GM20000 (cell line): Measurements from ENCODE around the gene FAM184B.

Experiments
- DNase-seq: peaks from one replicate; pipeline ENCODE4 v3.0.0; 2012; ENCODE audit warnings: low spot score
- CTCF ChIP-seq: IDR thresholded peaks from 2 replicates; pipeline ENCODE4 v1.5.1; 2012; ENCODE audit warnings: mild to moderate bottlenecking, control low read depth; ENCODE audit errors: extremely low read depth, missing control alignments

Gene FAM184B

GRCh38 chr4:17616283-17616682 lies 165.1 kb downstream of the FAM184B start:
- no peak for TF ChIP-seq CTCF
- no peak for DNase-seq

- TF ChIP-seq CTCF: no peak
Measured at GRCh38 chr4:17614416-17615299, 166.8 kb downstream of the FAM184B start, which contains the start of gene MED28. Gene MED28 (plus strand): TSS chr4:17614641. CDS start chr4:17614655, 14 bp downstream.

GRCh38 chr4:17613761-17614415 lies 167.5 kb downstream of the FAM184B start:
- no peak for TF ChIP-seq CTCF
- no peak for DNase-seq

More at GRCh38 chr4:17614416-17615299, 166.8 kb downstream of the FAM184B start, which contains the start of gene MED28:
- DNase-seq: peak; percentile 94

- TF ChIP-seq CTCF: no peak
- no peak for DNase-seq
Measured at GRCh38 chr4:17605236-17605635, 176.2 kb downstream of the FAM184B start.

- TF ChIP-seq CTCF: no peak
- DNase-seq: no peak
Measured at GRCh38 chr4:17599826-17600225, 181.6 kb downstream of the FAM184B start.

GRCh38 chr4:17597517-17597916 lies 183.9 kb downstream of the FAM184B start:
- no peak for TF ChIP-seq CTCF
- DNase-seq: no peak

- no peak for TF ChIP-seq CTCF
- peak; percentile 26 for DNase-seq
Measured at GRCh38 chr4:17595471-17596005, 185.9 kb downstream of the FAM184B start.
